ENCODE measurements around the gene PKIG. TPM values are rescaled to one million over a fixed set of nuclear protein-coding genes. Genes with fewer than 3 reads are reported as not detected.

PKIG gene
- 65.7 and 68.3 TPM in 2 replicates for total RNA-seq

DNA sequence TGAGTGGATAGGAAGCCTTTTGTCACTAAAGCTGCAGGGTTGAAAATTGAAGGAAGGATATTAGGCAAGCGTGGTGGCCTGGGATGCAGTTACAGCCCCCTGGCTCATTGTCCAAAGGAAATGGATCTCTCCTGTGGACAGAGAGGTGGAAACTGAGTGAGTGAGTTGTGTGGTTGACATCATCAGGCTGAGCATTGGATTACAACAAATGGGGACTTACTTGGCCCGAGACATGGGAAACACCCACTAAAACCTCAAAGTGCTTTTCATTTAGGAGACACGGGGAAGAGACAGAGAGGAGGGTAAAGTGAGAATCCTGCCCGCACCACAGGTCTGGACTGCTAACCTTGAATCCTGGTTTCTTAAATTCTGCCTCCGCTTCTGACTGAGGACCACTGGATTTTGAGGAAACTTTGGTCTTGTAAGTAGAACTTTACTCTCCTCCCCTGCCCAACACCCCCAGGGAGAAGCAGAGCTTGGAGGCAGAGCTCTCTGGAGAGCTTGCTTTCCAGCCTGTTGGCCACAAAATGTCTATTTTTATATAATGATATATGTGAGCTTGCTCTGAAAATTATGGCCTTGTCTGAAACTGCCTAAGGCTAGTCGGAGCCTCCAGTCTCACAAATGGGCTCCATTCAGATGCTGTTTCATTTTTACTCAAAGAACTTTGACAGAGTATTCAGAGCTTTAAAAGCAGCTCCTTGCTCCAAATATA is at the start of gene PKIG:
Gene PKIG (plus strand): TSS at position 269 of the 715 bp plus-strand sequence. CDS start 31,978 bp downstream, outside the sequence.

GRCh38 chr20:44651684-44652423 is 69.5 kb downstream of the PKIG start, which contains the start of gene ADA:
Gene ADA (minus strand): TSS chr20:44651699. CDS start chr20:44651607, 92 bp downstream.

Other genes starting within 250 kb of the PKIG start
- gene R3HDML, start 245.5 kb upstream of the PKIG start, total RNA-seq, result not detected in 2 replicates
- gene HNF4A, start 226.9 kb upstream of the PKIG start, total RNA-seq, result not detected in 2 replicates
- 13.1 and 13.9 TPM in 2 replicates for gene TTPAL, start 106.7 kb upstream of the PKIG start, total RNA-seq
- 74.5 and 93.3 TPM in 2 replicates for gene SERINC3, start 60.5 kb upstream of the PKIG start, total RNA-seq
- gene ADA, start 69.1 kb downstream of the PKIG start, total RNA-seq, result 5.7 and 9.6 TPM in 2 replicates
- 5.0 TPM in 1 of 2 replicates, not detected in the other for gene CCN5, start 132.8 kb downstream of the PKIG start, total RNA-seq
- not detected in 2 replicates for gene KCNK15, start 163.3 kb downstream of the PKIG start, total RNA-seq
- gene RIMS4, start 228.0 kb downstream of the PKIG start, total RNA-seq, result not detected in 2 replicates